Suprapubic skin (tissue), 4 donors: Measurements from ENCODE around the gene ACTG1.

Experiments
- POLR2A ChIP-seq, 2 donors: fragments of 450-650 bp; IDR thresholded peaks; one replicate each; pipeline ENCODE4 v1.6.1; 2017; ENCODE audit warnings: antibody characterized with exemption in 2 of 2, mild to moderate bottlenecking in 2 of 2, moderate library complexity in 2 of 2
- POLR2AphosphoS5 ChIP-seq, 3 donors: sonication (generic); formaldehyde crosslinking; IDR thresholded peaks; one replicate each; pipeline ENCODE4 v1.6.1; 2017; ENCODE audit warnings: antibody characterized with exemption in 3 of 3
- TF ChIP-seq, protein P1 (sequence below), 2 donors: fragments of 200-600 bp in 1 of 2; fragments of 450-650 bp in 1 of 2; sonication (generic) in 1 of 2; IDR thresholded peaks; one replicate each; pipeline ENCODE4 v1.5.1; 2016 to 2019; ENCODE audit warnings: antibody characterized with exemption in 2 of 2, mild to moderate bottlenecking in 1 of 2, moderate library complexity in 1 of 2

DNA sequence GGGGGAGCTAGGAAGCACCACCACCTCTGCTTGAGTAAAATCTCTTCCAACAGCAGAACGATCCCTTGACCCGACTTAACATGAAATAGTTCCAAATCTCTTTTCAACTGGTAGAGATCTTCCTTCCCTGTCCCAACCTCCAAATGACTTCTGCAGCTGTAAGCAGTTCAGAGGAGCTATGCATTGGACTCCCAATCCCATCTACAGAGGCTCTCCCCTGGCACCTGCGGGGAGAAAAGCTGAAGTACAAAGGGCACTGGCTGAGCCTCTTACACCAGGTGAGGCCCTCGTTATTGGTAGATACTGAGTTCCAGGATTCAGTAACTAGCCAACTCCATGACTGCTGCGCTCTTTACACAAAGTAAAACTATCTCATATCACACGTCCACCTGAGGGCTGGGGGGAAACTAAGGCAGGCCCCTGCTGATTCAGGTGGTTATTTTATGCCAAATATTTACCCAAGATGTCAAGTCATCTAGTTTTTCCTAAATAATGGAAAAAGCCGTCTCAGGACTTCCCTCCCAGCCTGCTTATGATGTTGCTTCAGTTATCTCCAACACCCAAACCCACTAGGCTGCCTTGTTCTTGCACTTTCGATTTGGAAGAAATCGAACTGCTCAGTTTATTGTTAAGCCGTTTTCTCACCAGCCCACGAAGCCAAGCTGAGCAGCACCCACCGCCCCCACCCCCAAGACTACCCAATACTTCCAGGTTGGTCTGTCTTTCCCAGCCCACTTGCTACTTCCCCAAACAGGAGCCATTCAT, 3.2 kb downstream of the ACTG1 start:
- TF ChIP-seq, protein P1, sequence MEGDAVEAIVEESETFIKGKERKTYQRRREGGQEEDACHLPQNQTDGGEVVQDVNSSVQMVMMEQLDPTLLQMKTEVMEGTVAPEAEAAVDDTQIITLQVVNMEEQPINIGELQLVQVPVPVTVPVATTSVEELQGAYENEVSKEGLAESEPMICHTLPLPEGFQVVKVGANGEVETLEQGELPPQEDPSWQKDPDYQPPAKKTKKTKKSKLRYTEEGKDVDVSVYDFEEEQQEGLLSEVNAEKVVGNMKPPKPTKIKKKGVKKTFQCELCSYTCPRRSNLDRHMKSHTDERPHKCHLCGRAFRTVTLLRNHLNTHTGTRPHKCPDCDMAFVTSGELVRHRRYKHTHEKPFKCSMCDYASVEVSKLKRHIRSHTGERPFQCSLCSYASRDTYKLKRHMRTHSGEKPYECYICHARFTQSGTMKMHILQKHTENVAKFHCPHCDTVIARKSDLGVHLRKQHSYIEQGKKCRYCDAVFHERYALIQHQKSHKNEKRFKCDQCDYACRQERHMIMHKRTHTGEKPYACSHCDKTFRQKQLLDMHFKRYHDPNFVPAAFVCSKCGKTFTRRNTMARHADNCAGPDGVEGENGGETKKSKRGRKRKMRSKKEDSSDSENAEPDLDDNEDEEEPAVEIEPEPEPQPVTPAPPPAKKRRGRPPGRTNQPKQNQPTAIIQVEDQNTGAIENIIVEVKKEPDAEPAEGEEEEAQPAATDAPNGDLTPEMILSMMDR (IDR thresholded peaks at IDR 0.05) = no peak
- TF ChIP-seq POLR2A (IDR thresholded peaks at IDR 0.05) (no peak), POLR2AphosphoS5 (IDR thresholded peaks at IDR 0.05) (no peak)
